HG02938 (cell line): ENCODE measurements around the gene EPHA2.

ENCODE experiments used
- ATAC-seq: cut with Tn5 transposase; IDR thresholded peaks from one replicate; pipeline ENCODE4 v1.9.1; 2021; ENCODE audit warnings: mild to moderate bottlenecking, moderate library complexity; ENCODE audit not compliant: unreplicated experiment

The EPHA2 gene

GRCh38 chr1:16138772-16139221 lies 17.1 kb downstream of the EPHA2 start:
- ATAC-seq: no peak

GRCh38 chr1:16137890-16138467 lies 17.9 kb downstream of the EPHA2 start:
- no peak for ATAC-seq

GRCh38 chr1:16135501-16135900 lies 20.4 kb downstream of the EPHA2 start:
- ATAC-seq: no peak

GRCh38 chr1:16134906-16135305 lies 21.0 kb downstream of the EPHA2 start:
- ATAC-seq: no peak

- no peak for ATAC-seq
Measured at GRCh38 chr1:16134066-16134801, 21.6 kb downstream of the EPHA2 start.

- no peak for ATAC-seq
Measured at GRCh38 chr1:16133007-16133961, 22.6 kb downstream of the EPHA2 start.

- ATAC-seq: no peak
Measured at GRCh38 chr1:16132325-16132785, 23.5 kb downstream of the EPHA2 start.

- no peak for ATAC-seq
Measured at GRCh38 chr1:16131636-16132324, 24.1 kb downstream of the EPHA2 start.

GRCh38 chr1:16130827-16131226 lies 25.0 kb downstream of the EPHA2 start:
- no peak for ATAC-seq

- ATAC-seq: no peak
Measured at GRCh38 chr1:16129921-16130543, 25.8 kb downstream of the EPHA2 start.

- ATAC-seq: no peak
Measured at GRCh38 chr1:16129316-16129715, 26.6 kb downstream of the EPHA2 start.

GRCh38 chr1:16128338-16128741 lies 27.5 kb downstream of the EPHA2 start:
- ATAC-seq: no peak

- no peak for ATAC-seq
Measured at GRCh38 chr1:16127676-16128337, 28.1 kb downstream of the EPHA2 start.

- no peak for ATAC-seq
Measured at GRCh38 chr1:16126743-16127515, 28.9 kb downstream of the EPHA2 start.

GRCh38 chr1:16126160-16126559 lies 29.7 kb downstream of the EPHA2 start:
- no peak for ATAC-seq

GRCh38 chr1:16125483-16125882 lies 30.4 kb downstream of the EPHA2 start:
- no peak for ATAC-seq

- no peak for ATAC-seq
Measured at GRCh38 chr1:16125088-16125470, 30.8 kb downstream of the EPHA2 start.

GRCh38 chr1:16124377-16125087 lies 31.3 kb downstream of the EPHA2 start:
- ATAC-seq: no peak
